Embryonic facial prominence (tissue), 1 donor: ENCODE results near the gene DGLUCY.
"Not testable (repeated sequence)": the region's sequence is repeated elsewhere in the genome, so short reads cannot be mapped to it uniquely, and the experiment has no call there.

ENCODE experiments used
- DNase-seq: peaks from one replicate; pipeline ENCODE4 v3.0.0-alpha.2; 2016; ENCODE audit errors: extremely low spot score

DGLUCY gene

DNA sequence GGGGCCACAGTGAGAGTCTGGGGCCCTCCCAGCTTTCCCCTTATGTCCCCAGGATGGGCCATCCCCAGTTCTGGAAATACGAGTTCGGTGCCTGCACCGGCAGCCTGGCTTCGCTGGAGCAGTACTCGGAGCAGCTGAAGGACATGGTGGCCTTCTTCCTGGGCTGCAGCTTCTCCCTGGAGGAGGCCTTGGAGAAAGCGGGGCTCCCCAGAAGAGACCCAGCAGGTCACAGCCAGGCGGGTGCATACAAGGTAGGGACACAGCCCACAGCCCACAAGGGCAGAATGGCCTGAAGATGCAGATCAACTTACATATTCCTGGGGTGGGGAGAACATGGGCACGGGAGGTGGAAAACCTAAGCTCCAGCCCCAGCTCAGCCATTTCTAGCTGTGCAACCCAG is 56.1 kb downstream of the DGLUCY start:
- no peak for DNase-seq

DNA sequence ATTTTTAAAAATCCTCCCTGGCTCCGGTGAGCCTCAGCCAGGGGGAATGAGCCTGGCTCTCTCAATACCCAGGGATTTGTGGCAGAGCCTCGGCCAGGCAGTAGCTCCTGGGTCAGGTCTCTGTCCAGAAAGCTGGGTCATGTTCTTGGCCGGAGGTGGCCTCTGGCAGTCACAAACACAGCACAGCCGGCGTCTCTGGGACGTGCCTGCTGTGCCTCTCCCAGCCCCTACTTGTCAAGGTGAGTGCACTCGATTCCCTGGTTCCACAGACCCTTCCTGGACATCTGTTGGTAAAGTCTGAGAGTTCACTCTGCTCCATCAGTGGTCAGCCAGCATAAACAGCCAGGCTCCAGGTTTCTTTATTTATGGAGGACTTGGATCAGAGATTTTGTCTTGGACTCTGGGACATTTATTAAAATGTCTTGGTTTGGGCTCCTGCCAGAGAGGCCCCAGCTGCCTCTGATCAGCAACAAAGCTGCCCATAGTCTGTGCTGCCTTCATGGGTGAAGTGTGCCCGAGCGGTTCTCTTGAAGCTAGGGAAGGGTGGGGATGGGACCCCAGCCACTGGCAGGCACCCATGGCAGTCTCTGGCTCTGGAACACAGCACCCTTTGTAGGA is 56.7 kb downstream of the DGLUCY start:
- DNase-seq, result no peak

DNA sequence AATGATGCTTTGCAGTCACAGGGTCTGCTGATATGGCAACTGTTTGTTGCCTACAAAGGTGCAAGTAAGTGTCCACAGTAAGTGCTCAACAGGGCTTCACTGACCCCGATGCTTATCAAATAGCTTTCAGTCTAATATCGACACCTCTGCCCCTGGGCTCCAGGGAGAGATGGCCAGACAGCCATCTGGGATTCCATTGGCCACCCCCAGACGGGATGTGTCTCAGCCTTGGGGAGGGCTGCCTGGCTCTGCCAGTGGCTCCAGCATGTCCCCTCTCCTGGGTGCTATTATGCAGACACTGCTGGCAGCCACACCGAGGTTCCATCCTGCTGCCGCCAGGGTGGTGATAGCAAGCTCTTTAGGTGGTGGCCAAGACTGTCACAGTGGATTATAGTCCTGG is 57.4 kb downstream of the DGLUCY start:
- DNase-seq, result no peak

DNA sequence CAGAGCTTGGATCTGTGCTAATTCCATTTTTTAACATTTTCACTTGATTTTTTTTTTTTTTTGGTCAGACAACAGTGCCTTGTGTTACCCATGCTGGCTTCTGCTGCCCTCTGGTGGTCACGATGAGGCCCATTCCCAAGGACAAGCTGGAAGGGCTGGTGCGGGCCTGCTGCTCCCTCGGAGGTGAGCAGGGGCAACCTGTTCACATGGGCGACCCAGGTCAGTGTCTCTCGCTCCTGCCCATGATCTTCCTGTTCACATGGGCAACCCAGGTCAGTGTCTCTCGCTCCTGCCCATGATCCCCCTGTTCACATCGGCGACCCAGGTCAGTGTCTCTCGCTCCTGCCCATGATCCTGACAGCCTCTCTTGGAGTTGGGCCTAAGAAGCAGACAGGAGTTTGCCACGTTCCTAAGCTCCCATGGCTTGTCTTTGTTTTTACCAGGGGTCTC is 59.4 kb downstream of the DGLUCY start:
- peak; percentile 77 for DNase-seq

DNA sequence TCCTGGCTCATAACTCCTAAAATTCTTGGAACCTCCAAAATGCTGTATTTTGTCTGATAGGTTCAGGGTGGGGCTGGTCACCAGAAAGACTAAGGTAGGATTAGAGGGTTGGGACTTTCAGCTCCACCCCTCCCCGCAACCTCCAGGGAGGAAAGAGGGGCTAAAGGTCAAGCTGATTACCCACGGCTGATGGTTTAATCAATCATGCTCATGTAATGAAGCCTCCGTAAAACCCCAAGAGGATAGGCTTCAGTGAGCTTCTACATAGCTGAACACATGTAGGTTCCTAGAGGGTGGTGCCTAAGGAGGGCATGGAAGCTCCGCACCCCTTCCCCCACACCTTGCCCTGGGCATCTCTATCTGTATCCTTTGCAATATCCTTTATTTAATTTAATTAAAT is 60.0 kb downstream of the DGLUCY start:
- DNase-seq, result no peak

DNA sequence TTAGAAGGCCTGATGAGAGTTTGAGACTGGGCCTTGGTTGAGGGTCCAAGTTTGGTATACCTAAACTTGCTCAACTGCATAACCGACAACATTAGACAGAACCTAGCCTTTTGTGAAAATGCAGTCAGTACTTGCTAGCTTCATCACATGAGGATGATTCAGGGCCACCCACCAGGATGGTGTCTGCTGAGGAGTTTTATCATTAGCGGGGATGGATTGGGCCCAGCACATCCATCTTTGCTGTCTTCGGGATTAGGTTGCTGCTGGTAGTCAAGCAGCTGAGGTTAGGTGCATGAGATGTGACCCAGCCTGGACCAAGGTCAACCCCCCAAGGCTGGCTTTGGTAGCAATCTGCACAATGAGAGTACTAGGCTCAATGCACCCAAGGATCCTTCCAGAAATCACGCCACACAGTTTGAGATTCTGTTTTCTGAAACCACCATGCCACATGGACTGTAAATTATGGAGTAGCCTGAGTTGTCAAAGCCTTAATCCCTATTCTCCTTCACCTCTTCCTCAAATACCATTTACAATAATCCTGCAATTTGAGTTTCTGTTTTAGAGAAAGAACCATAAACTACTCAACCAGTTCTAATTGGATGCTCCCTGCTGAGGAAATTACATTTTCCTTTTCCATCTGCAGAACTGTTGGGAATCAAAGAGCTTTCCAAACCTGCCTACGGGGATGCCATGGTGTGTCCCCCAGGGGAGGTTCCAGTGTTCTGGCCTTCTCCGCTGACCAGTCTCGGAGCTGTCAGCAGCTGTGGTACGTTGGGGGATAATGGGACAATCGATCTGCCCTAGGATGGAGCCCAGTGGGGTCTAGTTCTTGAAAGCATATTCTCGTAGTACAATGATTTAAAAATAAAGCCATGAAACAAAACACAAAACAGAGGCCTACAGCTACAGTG is 61.7 kb downstream of the DGLUCY start:
- DNase-seq, result no peak

DNA sequence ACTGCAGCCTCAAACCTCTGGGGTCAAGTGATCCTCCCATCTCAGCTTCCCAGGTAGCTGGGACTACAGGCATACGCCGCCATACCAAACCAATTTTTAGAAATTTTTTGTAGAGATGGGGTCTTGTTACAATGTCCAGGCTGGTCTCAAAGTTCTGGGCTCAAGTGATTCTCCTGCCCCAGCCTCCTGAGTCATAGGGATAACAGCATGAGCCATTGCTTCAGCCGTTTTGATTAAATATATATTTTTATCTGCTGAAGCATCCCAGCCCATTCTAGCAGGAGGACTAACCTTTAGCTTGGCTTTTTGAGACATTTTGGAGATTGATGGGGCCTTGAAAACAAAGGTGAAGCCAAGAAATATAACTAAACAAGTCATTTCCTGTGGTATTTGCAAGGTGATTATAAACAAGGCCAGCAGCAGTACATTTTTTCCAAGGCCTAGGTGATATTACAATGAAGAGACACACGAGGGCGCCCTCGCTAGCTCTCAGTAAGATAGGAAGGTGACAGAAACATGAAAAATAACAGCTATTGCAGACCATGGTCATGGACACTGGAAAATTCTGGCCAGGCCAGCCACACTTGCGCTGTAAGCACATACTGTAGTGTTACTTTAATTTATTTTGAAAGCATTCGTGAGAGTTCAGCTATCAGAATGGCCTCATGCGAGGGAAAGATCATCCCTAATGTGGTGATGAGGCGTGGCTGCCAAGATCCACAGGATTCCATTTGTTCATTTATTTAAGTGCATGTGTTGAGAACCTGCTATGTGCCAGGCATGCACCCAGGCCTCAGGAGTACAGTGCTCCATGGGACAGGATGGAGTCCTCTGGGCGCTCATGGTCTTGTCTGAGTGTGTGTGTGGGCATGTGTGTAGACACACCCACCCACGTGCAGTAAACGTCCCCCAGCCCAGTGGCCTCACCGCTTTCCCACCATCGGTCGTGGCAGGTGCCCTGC is 63.5 kb downstream of the DGLUCY start:
- DNase-seq, result peak; percentile 14

DNA sequence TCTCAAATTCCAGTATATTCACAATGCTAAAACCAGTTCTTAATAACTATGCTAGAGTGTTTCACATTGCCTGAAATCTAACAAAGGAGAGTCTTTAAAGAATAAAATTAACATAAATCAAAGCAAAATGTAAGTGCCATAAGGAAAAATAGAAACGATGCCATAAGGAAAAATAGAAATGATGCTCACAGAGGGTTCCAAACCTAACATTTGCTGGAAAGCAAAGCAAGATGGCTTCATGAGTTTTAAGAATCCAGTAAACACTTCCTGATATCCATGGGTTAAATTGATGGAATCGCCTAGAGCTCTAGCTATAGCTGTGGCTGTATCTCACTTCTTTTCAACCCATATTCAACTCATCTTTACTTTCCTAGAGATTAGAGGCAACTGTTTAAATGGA is 66.7 kb downstream of the DGLUCY start:
- DNase-seq, result no peak

DNA sequence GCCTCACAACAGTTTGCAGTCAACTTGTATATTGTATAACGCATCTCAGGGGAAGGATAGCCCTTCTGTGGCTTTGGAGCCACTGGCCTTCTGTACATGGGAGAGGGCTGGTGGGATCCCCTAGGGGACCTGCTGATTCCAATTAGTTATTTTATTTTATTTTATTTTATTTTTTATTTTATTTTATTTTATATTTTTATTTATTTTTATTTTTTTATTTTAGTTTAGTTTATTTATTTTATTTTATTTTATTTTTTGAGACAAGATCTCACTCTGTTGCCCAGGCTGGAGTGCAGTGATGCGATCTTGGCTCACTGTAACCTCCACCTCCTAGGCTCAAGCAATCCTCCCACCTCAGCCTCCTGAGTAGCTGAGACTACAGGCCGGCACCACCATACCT is 68.9 kb downstream of the DGLUCY start:
- not testable (repeated sequence) for DNase-seq

DNA sequence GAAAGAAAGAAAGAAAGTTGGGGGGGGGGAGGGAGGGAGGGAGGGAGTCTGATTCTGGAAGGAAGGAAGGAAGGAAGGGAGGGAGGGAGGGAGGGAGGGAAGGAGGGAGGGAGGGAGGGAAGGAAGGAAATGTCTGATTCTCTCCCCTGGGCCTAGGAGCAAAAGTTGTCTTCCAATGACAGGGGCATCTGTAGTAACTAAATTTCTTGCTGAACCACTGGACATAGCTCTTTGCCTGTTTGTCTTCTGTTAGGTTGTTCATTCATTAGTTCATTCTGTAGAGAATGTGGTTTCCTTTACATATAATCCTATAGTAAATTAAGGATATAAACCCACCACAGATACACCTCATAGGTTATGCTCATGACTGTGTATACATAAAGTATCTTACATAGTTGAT is 70.7 kb downstream of the DGLUCY start:
- no peak for DNase-seq

DNA sequence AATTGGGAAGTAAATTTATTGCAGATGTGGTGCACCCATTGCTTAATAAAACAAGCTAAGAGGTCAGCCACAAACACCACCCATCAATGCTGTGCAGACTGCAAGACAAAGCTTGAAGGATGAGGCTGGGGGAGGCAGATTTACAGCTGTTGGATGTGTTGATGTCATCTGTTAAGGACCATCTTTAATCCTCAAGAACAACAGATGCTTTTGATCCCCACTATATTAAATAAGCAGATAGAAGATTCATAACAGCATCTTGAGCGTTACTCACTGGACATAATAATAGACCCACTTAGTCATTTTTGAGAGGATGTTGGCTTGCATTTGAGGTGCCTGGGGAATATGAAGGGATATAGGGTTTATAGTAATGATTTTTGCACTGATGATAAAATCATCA is 71.8 kb downstream of the DGLUCY start:
- DNase-seq, result no peak

DNA sequence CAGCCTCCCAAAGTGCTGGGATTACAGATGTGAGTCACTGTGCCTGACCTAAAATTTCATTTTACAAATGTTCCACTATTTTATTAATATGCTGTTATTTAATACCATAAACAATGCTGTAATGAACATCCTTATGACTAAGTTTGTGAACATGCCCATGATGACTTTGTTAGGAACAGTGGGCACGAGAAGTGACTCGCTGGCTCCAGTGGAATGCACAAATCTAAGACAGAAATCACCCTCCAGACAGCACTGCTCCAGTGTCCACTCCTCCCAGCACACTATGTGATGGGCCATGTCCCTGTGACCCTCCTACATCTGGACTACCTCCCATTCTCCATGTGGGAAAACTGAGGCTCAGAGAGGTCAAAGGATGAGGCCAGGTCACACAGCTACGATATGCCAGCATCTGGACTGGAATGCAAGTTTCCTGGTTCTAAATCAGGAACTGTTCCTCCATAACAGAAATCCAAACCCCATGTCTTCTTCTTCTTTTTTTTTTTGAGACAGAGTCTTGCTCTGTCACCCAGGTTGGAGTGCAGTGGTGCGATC is 72.7 kb downstream of the DGLUCY start:
- no peak for DNase-seq

DNA sequence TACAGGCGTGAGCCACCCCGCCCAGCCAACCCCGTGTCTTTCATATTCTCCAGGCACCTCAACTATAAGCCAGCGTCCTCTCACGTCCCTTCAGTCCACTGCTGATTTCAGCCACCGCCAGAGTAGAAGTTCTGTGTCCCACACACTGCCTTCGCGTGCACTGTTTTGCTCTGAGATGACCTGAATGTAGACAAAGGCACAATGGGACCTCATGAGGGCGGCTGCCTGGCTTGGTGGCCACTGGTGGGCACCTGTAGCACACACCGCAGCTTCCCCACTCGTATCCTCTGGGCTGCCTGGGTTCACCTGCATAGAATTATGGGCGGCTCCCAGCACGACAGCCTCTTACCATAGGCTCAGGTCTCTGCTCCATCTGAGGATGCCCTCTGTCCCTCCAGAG is 73.4 kb downstream of the DGLUCY start:
- DNase-seq, result no peak

DNA sequence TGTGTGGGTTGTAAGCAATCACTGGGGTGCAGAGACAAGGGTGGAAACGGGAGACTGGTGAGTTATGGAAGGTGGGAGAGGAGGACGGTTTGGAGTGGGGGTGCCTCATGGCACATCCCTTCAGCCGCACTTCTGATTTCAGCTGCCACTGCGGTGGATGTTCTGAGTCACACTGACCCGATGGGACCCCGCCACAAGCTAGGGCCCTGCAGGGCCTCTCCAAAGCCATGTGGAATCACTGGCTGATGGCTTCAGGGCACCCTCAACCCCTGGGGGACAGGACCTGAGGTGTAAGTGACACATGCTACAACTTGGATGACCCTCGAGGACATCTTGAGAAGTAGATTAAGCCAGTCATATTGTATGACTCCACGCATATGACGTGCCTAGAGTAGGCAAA is 77.0 kb downstream of the DGLUCY start:
- no peak for DNase-seq

DNA sequence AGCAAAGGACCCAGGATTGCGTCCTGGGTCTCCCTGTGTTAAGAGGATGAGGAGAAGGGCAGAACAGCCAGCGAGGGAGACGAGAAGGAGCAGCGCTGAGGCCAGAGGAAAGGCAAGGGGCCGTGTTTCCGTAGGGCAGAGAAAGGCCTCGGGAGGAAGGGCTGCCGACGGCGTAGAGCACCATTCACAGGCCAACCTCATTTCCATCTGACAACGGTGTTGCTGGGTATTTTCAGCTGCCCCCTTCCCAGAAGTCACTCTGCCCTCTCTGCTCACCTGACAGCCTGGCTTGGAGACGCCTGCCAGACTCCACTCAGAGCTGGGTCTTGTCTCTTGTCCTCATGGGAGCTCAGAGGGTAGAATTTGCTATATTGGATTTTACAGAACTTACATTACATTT is 79.2 kb downstream of the DGLUCY start:
- DNase-seq, result no peak

DNA sequence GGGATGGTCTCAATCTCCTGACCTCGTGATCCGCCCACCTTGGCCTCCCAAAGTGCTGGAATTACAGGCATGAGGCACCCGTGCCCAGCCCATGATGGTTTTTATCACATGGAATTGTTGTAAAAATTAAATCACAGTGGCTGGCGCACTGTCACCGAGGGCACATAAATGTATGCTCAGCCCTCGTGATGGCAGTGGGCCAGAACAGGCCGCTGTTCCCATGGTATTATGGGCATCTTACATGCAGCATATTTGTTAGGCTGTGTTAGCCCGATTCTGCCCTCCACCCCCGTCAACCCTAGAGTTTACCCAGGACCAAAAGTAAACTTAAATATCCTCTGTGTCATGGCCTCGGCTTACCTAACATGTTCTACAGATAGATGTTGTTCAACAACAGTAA is 82.0 kb downstream of the DGLUCY start:
- no peak for DNase-seq

DNA sequence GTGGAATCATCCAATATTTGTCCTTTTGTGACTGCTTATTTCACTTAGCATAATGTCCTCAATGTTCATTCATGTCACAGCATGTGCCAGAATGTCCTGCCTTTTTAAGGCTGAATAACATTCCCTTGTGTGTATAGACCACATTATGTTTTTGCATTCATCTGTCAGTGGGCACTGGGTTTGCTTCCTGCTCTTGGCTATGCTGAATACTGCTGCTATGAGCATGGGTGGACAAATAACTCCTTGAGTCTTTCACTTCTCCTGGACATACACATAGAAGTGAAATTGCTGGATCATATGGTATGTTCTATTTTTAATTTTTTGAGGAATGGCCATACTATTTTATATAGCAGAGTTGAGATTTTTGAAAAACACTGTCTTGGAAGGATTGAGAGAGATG is 83.8 kb downstream of the DGLUCY start:
- DNase-seq, result no peak

DNA sequence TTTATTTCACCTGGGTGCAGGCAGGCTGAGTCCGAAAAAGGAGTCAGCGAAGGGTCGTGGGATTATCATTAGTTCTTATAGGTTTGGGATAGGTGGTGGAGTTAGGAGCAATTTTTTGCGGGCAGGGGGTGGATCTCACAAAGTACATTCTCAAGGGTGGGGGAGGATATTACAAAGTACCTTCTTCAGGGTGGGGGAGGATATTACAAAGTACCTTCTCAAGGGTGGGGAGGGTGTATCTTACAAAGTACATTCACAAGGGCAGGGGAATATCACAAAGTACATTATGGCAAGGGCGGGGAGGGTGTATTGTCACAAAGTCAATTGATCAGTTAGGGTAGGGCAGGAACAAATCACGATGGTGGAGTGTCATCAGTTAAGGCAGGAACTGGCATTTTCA is 86.9 kb downstream of the DGLUCY start:
- not testable (repeated sequence) for DNase-seq

DNA sequence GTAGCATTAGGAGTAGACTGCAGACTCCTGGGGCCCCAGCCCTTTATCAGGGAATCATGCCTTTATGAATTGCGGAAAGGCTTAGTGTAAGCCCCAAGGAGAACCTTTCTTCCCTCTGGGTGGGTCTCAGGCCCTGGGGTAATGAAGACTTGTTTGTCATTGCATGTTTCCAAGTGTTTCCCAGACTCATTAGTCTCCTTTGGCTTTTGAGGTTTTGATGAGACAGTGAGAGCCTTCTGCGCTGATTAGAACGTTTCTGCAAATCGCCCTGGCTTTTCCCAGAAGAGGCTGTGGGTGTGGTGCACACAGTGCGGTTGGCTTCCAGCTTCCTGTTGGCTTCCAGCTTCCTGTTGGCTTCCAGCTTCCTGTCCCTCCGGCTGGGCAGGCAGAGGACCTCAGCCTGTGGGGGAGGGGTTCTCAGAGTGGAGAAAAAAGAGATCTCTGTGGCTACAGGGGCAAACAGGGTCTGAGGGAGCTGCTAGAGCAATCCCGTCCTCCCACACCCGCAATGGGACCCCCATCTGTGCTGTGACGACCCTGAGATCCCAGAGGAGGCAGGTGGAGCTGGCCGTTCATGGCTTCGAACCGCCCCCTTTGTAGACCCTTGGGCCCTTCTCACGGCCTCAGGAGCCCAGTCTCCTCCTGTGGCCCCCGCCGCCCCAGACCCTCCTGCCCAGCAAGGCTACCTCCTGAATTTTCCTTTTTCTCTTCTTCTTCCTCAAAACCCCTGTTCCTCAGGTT is 88.5 kb downstream of the DGLUCY start:
- DNase-seq, result no peak

DNA sequence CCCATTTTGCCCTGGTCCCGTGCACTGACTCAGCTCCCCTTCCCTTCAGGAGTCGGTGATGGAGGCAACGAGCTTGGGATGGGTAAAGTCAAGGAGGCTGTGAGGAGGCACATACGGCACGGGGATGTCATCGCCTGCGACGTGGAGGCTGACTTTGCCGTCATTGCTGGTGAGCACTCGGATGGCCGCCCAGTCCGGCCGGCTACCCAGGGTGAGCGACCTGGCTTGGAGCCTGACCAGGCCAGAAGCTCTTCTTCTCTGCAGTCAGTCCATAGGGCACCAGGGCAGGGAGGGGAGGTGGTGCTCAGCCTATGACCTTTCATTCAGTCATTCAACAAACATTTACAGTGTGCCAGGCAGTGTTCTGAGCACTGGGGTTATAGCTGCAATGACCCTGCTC is 90.8 kb downstream of the DGLUCY start:
- DNase-seq, result no peak

DNA sequence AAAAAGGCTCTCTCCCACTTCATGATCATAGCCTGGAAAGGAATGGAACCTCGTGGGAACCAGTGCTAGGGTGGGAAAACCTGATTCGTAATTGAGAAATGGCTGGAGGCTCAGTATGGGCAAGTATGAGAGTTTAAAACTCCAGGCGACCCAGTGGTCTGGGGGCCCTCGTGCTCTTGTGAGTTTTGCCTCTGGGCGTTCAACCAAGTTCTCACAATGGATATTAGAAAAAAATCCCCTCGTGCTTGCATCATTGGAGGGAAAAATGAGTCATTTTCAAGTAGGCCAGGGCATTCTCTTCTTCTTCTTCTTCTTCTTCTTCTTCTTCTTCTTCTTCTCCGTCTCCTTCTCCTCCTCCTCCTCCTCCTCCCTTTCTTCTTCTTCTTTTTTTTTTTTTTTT is 91.6 kb downstream of the DGLUCY start:
- no peak for DNase-seq
